CD14-positive monocyte (primary cell): ENCODE data around the gene CDK4. TPM values are rescaled to one million over a fixed set of nuclear protein-coding genes. Genes with fewer than 3 reads are reported as not detected.

Experiments
- DNase-seq, 3 donors: peaks; one replicate each; pipeline ENCODE4 v3.0.0-alpha.2; 2011 to 2022
- H2AFZ ChIP-seq: 2 replicates; pipeline ENCODE4 v1.6.0; 2012; ENCODE audit warnings: mild to moderate bottlenecking, low read depth, low read length, inconsistent platforms; ENCODE audit not compliant: insufficient read depth, poor library complexity, severe bottlenecking
- H3K27ac ChIP-seq, 2 donors: 1 replicate in 1 of 2; 2 replicates in 1 of 2; pipeline ENCODE4 v1.5.1; 2012 to 2013; ENCODE audit warnings: low read length in 2 of 2, control low read depth in 1 of 2, inconsistent platforms in 1 of 2, low read depth in 1 of 2, mild to moderate bottlenecking in 1 of 2
- H3K27me3 ChIP-seq, 2 donors: one replicate each; pipeline versions ENCODE4 v1.6.0 to v1.6.1; 2011 to 2013; ENCODE audit warnings: low read length in 2 of 2; ENCODE audit not compliant: control insufficient read depth in 2 of 2, insufficient read depth in 2 of 2
- H3K36me3 ChIP-seq, 2 donors: replicated peaks in 1 of 2; 1 replicate in 1 of 2; 2 replicates in 1 of 2; pipeline versions ENCODE4 v1.5.1 to v1.6.1; 2012 to 2013; ENCODE audit warnings: low read length in 2 of 2, control low read depth in 1 of 2, inconsistent platforms in 1 of 2, mild to moderate bottlenecking in 1 of 2; ENCODE audit not compliant: insufficient read depth in 2 of 2, control insufficient read depth in 1 of 2
- H3K4me1 ChIP-seq, 2 donors: 1 replicate in 1 of 2; 2 replicates in 1 of 2; pipeline versions ENCODE4 v1.5.1 to v1.6.1; 2012 to 2013; ENCODE audit warnings: low read length in 2 of 2, control low read depth in 1 of 2, inconsistent platforms in 1 of 2, mild to moderate bottlenecking in 1 of 2, moderate library complexity in 1 of 2; ENCODE audit not compliant: insufficient read depth in 2 of 2, control insufficient read depth in 1 of 2
- H3K4me2 ChIP-seq: replicated peaks from 2 replicates; pipeline ENCODE3; 2012; ENCODE audit warnings: low read length, moderate library complexity, mild to moderate bottlenecking; ENCODE audit not compliant: poor library complexity, severe bottlenecking; ENCODE audit errors: extremely low read depth
- H3K4me3 ChIP-seq, 3 experiments: fragments of 200-600 bp in 1 of 3; sonication (generic) in 1 of 3; replicated peaks in 1 of 3; 1 replicate in 2 of 3; 2 replicates in 1 of 3; pipeline ENCODE4 v1.5.1; 2011 to 2013; ENCODE audit warnings: low read length in 3 of 3, mild to moderate bottlenecking in 3 of 3, control low read depth in 2 of 3, low read depth in 2 of 3, inconsistent platforms in 1 of 3, moderate library complexity in 1 of 3
- H3K79me2 ChIP-seq: 2 replicates; pipeline ENCODE4 v1.6.0; 2012; ENCODE audit warnings: mild to moderate bottlenecking, control low read depth, inconsistent platforms, low read length, moderate library complexity; ENCODE audit not compliant: insufficient read depth
- H3K9ac ChIP-seq: 2 replicates; pipeline ENCODE4 v1.6.0; 2017; ENCODE audit warnings: low read length, mild to moderate bottlenecking; ENCODE audit not compliant: insufficient read depth, poor library complexity, severe bottlenecking
- H3K9me3 ChIP-seq, 2 donors: replicated peaks in 1 of 2; 1 replicate in 1 of 2; 2 replicates in 1 of 2; pipeline versions ENCODE4 v1.5.1 to v1.6.1; 2012 to 2013; ENCODE audit warnings: low read length in 2 of 2, control low read depth in 1 of 2; ENCODE audit not compliant: control insufficient read depth in 1 of 2, insufficient read depth in 1 of 2
- H4K20me1 ChIP-seq: 2 replicates; pipeline ENCODE4 v1.6.0; 2012; ENCODE audit warnings: mild to moderate bottlenecking, low read length, control low read depth, moderate library complexity; ENCODE audit not compliant: insufficient read depth
- H3K27ac Mint-ChIP-seq, 7 donors: one replicate each; pipeline ENCODE4 v1.8.0; 2020; ENCODE audit warnings: mild to moderate bottlenecking in 7 of 7, mixed read lengths in 7 of 7, moderate library complexity in 6 of 7, inconsistent platforms in 2 of 7
- H3K27me3 Mint-ChIP-seq, 3 donors: one replicate each; pipeline ENCODE4 v1.8.0; 2021 to 2022; ENCODE audit warnings: low read depth in 3 of 3, mild to moderate bottlenecking in 3 of 3, mixed read lengths in 3 of 3, moderate library complexity in 3 of 3, inconsistent platforms in 1 of 3
- H3K36me3 Mint-ChIP-seq, 2 donors: one replicate each; pipeline ENCODE4 v1.8.0; 2020; ENCODE audit warnings: mixed read lengths in 2 of 2, inconsistent platforms in 1 of 2, mild to moderate bottlenecking in 1 of 2
- H3K4me1 Mint-ChIP-seq: one replicate; pipeline ENCODE4 v1.8.0; 2020; ENCODE audit warnings: mild to moderate bottlenecking, mixed read lengths
- H3K4me3 Mint-ChIP-seq, 2 donors: one replicate each; pipeline ENCODE4 v1.8.0; 2020; ENCODE audit warnings: mild to moderate bottlenecking in 2 of 2, mixed read lengths in 2 of 2, moderate library complexity in 1 of 2
- H3K9me3 Mint-ChIP-seq, 7 donors: one replicate each; pipeline ENCODE4 v1.8.0; 2020 to 2022; ENCODE audit warnings: mixed read lengths in 7 of 7, mild to moderate bottlenecking in 6 of 7, moderate library complexity in 6 of 7, inconsistent platforms in 2 of 7
- CTCF ChIP-seq: fragments of 200-600 bp; IDR thresholded peaks from one replicate; pipeline ENCODE4 v1.8.0; 2022; ENCODE audit warnings: antibody characterized with exemption, mild to moderate bottlenecking
- WGBS: methylation state at CpG from one replicate; pipeline ENCODE4 v1.1.5; 2013; ENCODE audit warnings: missing lambda C conversion rate; ENCODE audit not compliant: insufficient coverage; 5-methylcytosine and 5-hydroxymethylcytosine counted together
- intact Hi-C, 2 donors: fragments of 100-400 bp; cut with micrococcal nuclease; formaldehyde crosslinking; loops; one replicate each; pipeline versions ENCODE4 v1.15.0 to v1.15.1; 2023
- polyA plus RNA-seq, 3 donors: library from polyadenylated mRNA; depleted of rRNA in 1 of 3; unstranded in 2 of 3; stranded (reverse) in 1 of 3; fragments of 300-500 nt in 2 of 3; fragments of >200 nt in 1 of 3; fragmentation: Illumina TruSeq in 2 of 3; gene quantifications; 1 replicate in 2 of 3; 2 replicates in 1 of 3; pipeline ENCODE4 v1.2.3, GENCODE V29; 2012 to 2021

Gene CDK4
- polyA plus RNA-seq, 3 donors: 26.2 to 38.4 (median 27.4) TPM

- peaks cover 30 to 32% of the 10 kb centered on the region in 2 donors for H3K4me1 ChIP-seq
- no peak overlapping the region for H3K27ac ChIP-seq
- H3K27me3 ChIP-seq: peaks cover 37 to 56% of the 10 kb centered on the region in 2 donors
- no peaks in the 10 kb centered on the region for H3K79me2 ChIP-seq
- H3K36me3 Mint-ChIP-seq: peaks cover 23 to 27% of the 10 kb centered on the region in 2 donors
- H3K9me3 Mint-ChIP-seq: peaks cover 0 to 18% (median 5%) of the 10 kb centered on the region in 7 donors
- H3K4me2 ChIP-seq: peak overlapping the region; percentile 81
- TF ChIP-seq CTCF: no peak
- H3K9me3 ChIP-seq: peaks cover 0 to 13% of the 10 kb centered on the region in 2 donors
- intact Hi-C loops: no loop called here
- peaks cover 0 to 6% of the 10 kb centered on the region in 2 donors for H3K36me3 ChIP-seq
- H3K27me3 Mint-ChIP-seq: peaks cover 51 to 55% (median 54%) of the 10 kb centered on the region in 3 donors
- DNase-seq: no peak
- peak overlapping the region in 2 of 3 experiments; percentile 41 to 73 for H3K4me3 ChIP-seq
- 3% methylated on average over 33 of the region's 40 CpGs for WGBS
- peaks cover 35% of the 10 kb centered on the region for H3K4me1 Mint-ChIP-seq
- H4K20me1 ChIP-seq: no peaks in the 10 kb centered on the region
- H2AFZ ChIP-seq: peak overlapping the region; percentile 80
- no peak overlapping the region for H3K27ac Mint-ChIP-seq
- H3K4me3 Mint-ChIP-seq: peak overlapping the region; percentile 67 to 95
- H3K9ac ChIP-seq: no peak overlapping the region
Measured at GRCh38 chr12:57765698-57766463, 13.8 kb upstream of the CDK4 start.

GRCh38 chr12:57765003-57765697 lies 13.0 kb upstream of the CDK4 start:
- peak overlapping the region; percentile 80 for H2AFZ ChIP-seq

More at GRCh38 chr12:57765003-57765697, 13.0 kb upstream of the CDK4 start:
- Histone ChIP-seq H3K9me3 (peaks cover 0 to 13% of the 10 kb centered on the region in 2 donors), H3K27me3 (peaks cover 37 to 56% of the 10 kb centered on the region in 2 donors), H3K36me3 (peaks cover 0 to 6% of the 10 kb centered on the region in 2 donors), H4K20me1 (no peaks in the 10 kb centered on the region), H3K4me3 (peak overlapping the region; percentile 12 to 73 (median 41)), H3K4me2 (peak overlapping the region; percentile 81), H3K27ac (no peak overlapping the region), H3K79me2 (no peaks in the 10 kb centered on the region), H3K4me1 (peaks cover 28 to 29% of the 10 kb centered on the region in 2 donors), H3K9ac (peak overlapping the region; percentile 45)
- TF ChIP-seq CTCF: peak; percentile 38
- peak overlapping the region; percentile 67 to 95 for H3K4me3 Mint-ChIP-seq
- intact Hi-C loops: no loop called here
- WGBS: under 1% methylated on average over 59 of the region's 60 CpGs
- H3K9me3 Mint-ChIP-seq: peaks cover 0 to 18% (median 5%) of the 10 kb centered on the region in 7 donors
- peak in 2 of 3 donors; percentile 41 to 73 for DNase-seq
- peaks cover 19 to 23% of the 10 kb centered on the region in 2 donors for H3K36me3 Mint-ChIP-seq
- peaks cover 51 to 55% (median 54%) of the 10 kb centered on the region in 3 donors for H3K27me3 Mint-ChIP-seq
- H3K4me1 Mint-ChIP-seq: peaks cover 31% of the 10 kb centered on the region
- H3K27ac Mint-ChIP-seq: peak overlapping the region in 1 of 7 donors; percentile 61
